T-helper 1 cell treated with Interleukin-12 subunit alpha and Interleukin-12 subunit beta and Interleukin-4 antibody, amounts not matched to agents 30 μg/mL and 1 μg/mL, for 36 hours (primary cell): ENCODE results near the gene ASB7.

ENCODE experiments used
- H3K27ac Mint-ChIP-seq: one replicate; pipeline ENCODE4 v1.8.0; 2021; ENCODE audit warnings: mild to moderate bottlenecking, mixed read lengths
- H3K27me3 Mint-ChIP-seq: one replicate; pipeline ENCODE4 v1.8.0; 2021; ENCODE audit warnings: low read depth, mixed read lengths
- H3K36me3 Mint-ChIP-seq: one replicate; pipeline ENCODE4 v1.8.0; 2021; ENCODE audit warnings: low read depth, mixed read lengths
- H3K4me1 Mint-ChIP-seq: one replicate; pipeline ENCODE4 v1.8.0; 2021; ENCODE audit warnings: low read depth, mixed read lengths
- H3K4me3 Mint-ChIP-seq: one replicate; pipeline ENCODE4 v1.8.0; 2021; ENCODE audit warnings: mild to moderate bottlenecking, moderate library complexity, mixed read lengths
- H3K9me3 Mint-ChIP-seq: one replicate; pipeline ENCODE4 v1.8.0; 2021; ENCODE audit warnings: mixed read lengths

Gene ASB7

DNA sequence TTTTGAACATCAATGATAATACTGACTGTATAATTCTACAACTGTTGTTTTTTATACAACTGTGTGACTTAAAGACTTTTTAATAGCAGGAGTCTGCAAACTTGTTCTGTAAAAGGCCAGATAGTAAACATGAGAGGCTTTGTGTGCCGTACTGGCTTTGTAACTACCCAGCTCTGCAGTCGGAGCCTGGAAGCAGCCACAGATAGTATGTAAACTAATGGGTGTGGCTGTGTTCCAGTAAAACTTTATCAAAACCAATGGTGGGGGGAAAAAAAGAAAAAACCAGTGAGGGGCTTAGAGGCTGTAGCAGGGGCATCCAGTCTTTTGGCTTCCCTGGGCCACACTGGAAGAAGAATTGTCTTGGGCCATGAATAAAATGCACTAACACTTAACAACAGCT is 11.9 kb downstream of the ASB7 start:
- no peaks in the 10 kb centered on the region for H3K9me3 Mint-ChIP-seq
- peaks cover 18% of the 10 kb centered on the region for H3K4me1 Mint-ChIP-seq
- no peaks in the 10 kb centered on the region for H3K27me3 Mint-ChIP-seq
- H3K36me3 Mint-ChIP-seq: peaks cover 28% of the 10 kb centered on the region
- H3K27ac Mint-ChIP-seq: no peak overlapping the region
- H3K4me3 Mint-ChIP-seq: no peak overlapping the region

DNA sequence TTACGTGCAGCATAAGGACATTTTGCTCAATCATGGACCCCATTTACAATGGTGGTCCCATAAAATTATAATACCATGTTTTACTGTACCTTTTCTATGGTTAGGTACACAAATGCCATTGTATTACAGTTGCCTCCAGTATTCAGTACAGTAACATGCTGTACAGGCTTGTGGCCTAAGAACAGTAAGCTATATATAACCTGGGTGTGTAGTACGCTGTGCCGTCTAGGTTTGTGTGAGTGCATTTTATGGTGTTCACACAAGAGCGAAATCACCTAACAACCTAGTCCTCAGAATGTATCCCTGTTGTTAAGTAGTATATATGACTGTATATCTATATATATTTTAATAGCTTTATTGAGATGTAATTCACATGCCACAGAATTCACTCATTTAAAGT is 12.5 kb downstream of the ASB7 start:
- peaks cover 30% of the 10 kb centered on the region for H3K36me3 Mint-ChIP-seq
- H3K27ac Mint-ChIP-seq: no peak overlapping the region

DNA sequence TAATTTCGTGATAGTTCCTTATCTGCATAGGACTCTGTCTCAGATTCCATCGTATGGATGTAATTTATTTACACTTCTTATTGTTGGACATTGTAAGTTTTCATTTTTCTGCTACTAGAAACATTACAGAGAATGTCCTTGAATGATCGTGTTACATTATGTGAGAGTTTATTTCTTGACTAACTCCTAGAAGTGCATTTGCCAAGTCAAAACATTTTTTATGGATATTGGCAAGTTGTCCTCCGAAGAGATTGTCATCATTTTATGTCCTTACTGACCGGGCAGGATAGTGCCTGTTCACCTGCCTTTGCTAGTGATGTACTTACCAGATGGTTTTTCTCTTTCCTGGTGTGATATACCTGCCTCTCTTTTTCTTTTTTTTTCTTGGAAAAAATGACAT is 13.4 kb downstream of the ASB7 start:
- Mint-ChIP-seq H3K4me3 (no peak overlapping the region), H3K27ac (no peak overlapping the region), H3K27me3 (no peaks in the 10 kb centered on the region), H3K36me3 (peaks cover 36% of the 10 kb centered on the region), H3K9me3 (no peaks in the 10 kb centered on the region), H3K4me1 (peaks cover 15% of the 10 kb centered on the region)

More for the DNA sequence above, 12.5 kb downstream of the ASB7 start:
- no peaks in the 10 kb centered on the region for H3K27me3 Mint-ChIP-seq
- peaks cover 15% of the 10 kb centered on the region for H3K4me1 Mint-ChIP-seq
- H3K9me3 Mint-ChIP-seq: no peaks in the 10 kb centered on the region
- no peak overlapping the region for H3K4me3 Mint-ChIP-seq

DNA sequence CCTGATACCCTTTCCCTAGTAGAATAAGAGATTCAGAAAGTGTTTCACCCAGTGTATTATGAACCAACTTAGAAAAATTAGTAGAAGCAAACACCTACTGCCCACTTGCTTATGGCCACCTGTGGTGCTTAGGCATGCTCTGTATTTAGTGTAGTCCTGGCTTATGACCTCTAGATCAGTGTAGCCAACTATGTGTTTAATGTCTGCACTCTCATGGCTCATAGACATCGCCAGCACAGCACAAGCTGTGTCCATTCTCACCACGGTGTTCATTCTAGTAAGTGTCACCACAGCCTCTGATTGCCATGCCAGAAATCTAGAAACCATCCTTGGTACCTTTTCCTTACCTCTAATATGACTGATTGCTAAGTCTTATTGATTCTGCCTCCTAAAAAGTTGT is 14.3 kb downstream of the ASB7 start:
- H3K4me3 Mint-ChIP-seq: no peak overlapping the region
- H3K27me3 Mint-ChIP-seq: no peaks in the 10 kb centered on the region
- H3K9me3 Mint-ChIP-seq: no peaks in the 10 kb centered on the region
- peaks cover 15% of the 10 kb centered on the region for H3K4me1 Mint-ChIP-seq
- H3K36me3 Mint-ChIP-seq: peaks cover 39% of the 10 kb centered on the region
- no peak overlapping the region for H3K27ac Mint-ChIP-seq

DNA sequence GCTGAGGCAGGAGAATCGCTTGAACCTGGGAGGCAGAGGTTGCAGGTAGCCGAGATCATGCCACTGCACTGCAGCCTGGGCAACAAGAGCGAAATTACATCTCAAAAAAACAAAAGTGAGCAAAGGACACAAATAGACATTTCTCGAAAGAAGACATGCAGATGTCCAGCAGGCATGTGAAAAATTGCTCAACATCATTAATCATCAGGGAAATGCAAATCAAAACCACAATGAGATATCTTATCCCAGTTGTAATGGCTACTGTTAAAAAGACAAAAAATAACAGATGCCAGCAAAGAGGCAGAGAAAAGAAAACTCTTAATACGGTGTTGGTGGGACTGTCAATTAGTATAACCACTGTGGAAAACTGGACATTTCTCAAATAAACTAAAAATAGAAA is 20.9 kb downstream of the ASB7 start:
- no peaks in the 10 kb centered on the region for H3K9me3 Mint-ChIP-seq
- H3K4me1 Mint-ChIP-seq: peaks cover 6% of the 10 kb centered on the region
- H3K4me3 Mint-ChIP-seq: no peak overlapping the region
- no peaks in the 10 kb centered on the region for H3K27me3 Mint-ChIP-seq
- H3K27ac Mint-ChIP-seq: no peak overlapping the region
- H3K36me3 Mint-ChIP-seq: peaks cover 25% of the 10 kb centered on the region

DNA sequence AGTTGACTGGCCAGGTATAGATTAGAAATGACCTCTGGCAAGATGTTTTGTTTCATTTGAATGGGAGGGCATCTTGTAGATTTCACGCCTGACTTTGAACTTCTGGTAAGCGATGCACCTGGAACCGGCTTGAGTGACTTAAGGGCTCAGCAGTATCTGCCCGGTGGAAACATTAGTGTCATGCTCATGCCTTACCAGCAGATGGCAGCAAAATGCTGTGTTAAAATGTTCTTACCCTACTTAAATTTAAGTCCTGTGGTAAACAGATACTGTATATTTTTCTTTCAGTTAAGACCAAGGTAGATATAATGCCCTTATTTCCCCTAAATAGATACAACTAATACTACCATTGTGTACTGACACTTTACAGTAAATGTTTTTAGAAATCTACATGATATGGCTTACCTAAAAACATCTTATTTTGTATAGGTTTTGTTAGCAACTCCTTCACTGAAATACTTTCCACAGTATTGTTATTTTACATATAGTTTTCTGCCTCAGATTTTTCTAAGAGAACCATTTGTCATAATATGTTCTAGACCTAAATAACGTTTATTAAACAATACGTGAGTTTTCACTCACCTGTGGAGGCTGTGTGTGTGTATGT is 25.5 kb downstream of the ASB7 start:
- H3K4me3 Mint-ChIP-seq: no peak overlapping the region
- H3K4me1 Mint-ChIP-seq: peaks cover 12% of the 10 kb centered on the region
- H3K27me3 Mint-ChIP-seq: no peaks in the 10 kb centered on the region
- no peaks in the 10 kb centered on the region for H3K9me3 Mint-ChIP-seq
- no peak overlapping the region for H3K27ac Mint-ChIP-seq
- H3K36me3 Mint-ChIP-seq: peaks cover 21% of the 10 kb centered on the region

DNA sequence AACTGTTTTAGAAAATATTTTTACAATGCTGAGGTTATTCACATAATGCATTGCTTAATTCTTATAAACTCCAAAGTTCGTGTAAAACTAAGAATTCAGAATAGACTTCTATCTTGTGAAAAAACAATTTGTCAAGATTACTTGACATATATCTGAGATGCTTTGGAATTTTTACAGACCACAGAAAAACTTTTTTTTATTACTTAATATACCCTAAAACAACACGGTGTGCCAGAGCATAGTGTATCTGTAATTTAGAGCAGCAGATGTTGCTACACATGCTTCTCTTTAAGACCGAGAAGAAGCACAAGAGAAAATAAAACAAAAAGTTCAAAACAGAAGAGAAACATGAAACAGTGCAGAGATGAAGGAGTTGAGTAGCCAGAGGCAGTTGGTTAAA is 26.4 kb downstream of the ASB7 start:
- H3K4me1 Mint-ChIP-seq: peaks cover 14% of the 10 kb centered on the region
- no peak overlapping the region for H3K27ac Mint-ChIP-seq
- no peak overlapping the region for H3K4me3 Mint-ChIP-seq
- H3K36me3 Mint-ChIP-seq: peaks cover 23% of the 10 kb centered on the region
- no peaks in the 10 kb centered on the region for H3K9me3 Mint-ChIP-seq
- H3K27me3 Mint-ChIP-seq: no peaks in the 10 kb centered on the region

DNA sequence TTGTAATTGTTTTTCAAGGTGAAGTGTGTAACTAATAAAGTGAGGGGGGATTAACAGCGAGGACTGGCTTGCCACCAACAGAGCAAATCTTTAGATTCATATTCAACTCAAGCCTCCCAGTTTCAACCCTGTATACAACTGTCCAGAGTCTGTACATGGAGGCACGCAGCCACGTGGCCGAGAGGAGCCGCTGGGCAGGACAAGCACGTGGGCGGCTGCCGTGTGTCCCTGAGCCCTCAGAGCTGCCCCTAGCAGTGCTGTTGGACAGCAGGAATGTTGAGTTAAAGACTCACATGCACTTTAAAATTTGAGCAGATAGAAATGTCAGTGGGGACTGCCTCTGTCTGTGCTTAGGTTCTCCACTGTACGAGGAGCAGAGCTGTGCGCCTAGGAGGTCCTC is 29.4 kb downstream of the ASB7 start:
- H3K36me3 Mint-ChIP-seq: peaks cover 23% of the 10 kb centered on the region
- H3K27ac Mint-ChIP-seq: no peak overlapping the region
- H3K9me3 Mint-ChIP-seq: no peaks in the 10 kb centered on the region
- H3K27me3 Mint-ChIP-seq: no peaks in the 10 kb centered on the region
- H3K4me3 Mint-ChIP-seq: no peak overlapping the region
- peaks cover 25% of the 10 kb centered on the region for H3K4me1 Mint-ChIP-seq

DNA sequence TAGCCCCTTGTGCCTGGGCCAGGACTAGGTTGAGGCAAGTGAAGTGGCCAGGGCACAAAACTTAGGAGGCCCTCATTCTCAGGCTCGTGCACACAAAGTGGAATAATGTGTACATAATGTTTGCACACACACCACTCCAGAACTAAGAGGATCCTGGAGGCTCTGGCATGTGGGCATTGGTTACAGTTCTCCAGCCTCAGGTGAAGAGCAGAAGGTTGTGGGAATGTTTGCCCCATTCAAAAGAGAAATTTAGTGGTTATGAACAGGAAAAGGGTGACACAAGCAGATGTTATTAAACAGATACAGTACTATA is 31.3 kb downstream of the ASB7 start:
- no peaks in the 10 kb centered on the region for H3K9me3 Mint-ChIP-seq
- no peak overlapping the region for H3K4me3 Mint-ChIP-seq
- no peak overlapping the region for H3K27ac Mint-ChIP-seq

DNA sequence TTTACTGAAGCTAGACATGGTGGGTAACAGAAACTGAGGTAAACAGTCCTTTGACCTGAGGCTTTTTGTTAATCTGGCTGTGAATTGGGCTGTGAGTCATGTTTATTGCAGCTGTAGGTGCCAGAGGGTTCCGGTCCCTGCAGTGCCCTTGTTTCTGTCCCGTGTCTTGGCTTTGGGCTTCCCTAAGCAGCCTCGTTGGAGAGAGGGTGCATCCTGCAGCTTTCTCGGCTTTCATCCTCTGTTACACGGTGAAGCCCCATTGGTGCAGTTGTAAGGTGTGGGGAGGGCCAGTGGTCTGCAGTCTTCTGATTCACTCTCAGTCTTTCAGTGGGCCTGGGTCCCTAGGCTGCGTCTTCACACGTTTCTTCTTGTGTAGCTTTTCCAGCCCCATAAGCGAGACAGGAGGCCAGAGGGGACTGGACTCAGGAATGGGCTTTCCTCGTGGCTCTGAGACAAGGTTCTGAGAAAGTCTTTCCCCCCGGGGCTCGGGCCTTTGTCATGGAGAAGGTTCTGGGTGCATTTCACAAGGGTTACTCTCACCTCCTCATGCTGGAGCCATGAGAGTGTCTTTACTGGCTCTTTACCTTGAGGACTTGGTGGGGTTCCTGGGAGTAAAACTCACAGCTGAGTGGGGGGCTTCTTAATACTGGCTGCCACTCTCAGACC is 33.1 kb downstream of the ASB7 start:
- Mint-ChIP-seq H3K27ac (no peak overlapping the region), H3K36me3 (peaks cover 17% of the 10 kb centered on the region), H3K4me3 (no peak overlapping the region), H3K27me3 (no peaks in the 10 kb centered on the region), H3K9me3 (no peaks in the 10 kb centered on the region), H3K4me1 (peaks cover 26% of the 10 kb centered on the region)

More for the DNA sequence above, 31.3 kb downstream of the ASB7 start:
- Mint-ChIP-seq H3K27me3 (no peaks in the 10 kb centered on the region), H3K36me3 (peaks cover 27% of the 10 kb centered on the region), H3K4me1 (peaks cover 25% of the 10 kb centered on the region)

DNA sequence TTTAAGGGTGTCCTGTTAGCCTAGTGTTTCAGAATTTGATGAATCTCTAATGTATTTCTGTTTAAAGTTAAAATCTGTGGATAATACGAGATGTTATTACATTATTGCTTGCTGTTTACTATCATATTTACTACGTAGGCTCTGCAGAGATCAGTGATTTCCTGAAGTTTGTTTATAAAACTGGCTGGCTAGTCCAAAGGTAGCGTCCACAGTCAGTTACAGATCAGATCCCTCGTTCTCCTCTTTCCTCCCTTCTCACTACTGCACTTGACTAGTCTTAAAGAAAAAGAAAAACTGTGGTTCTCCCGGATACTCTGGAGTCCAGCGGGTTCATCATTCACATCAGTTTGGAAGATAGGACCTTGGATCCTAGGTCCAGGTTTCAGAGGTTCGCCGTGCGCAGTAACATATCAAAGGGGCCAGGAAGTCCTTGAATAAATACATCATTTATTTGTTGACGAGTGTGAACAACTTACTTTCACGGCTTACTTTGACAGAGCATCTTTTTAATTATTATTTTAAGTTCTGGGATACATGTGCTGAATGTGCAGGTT is 35.9 kb downstream of the ASB7 start:
- Mint-ChIP-seq H3K36me3 (peaks cover 6% of the 10 kb centered on the region), H3K27ac (no peak overlapping the region), H3K9me3 (no peaks in the 10 kb centered on the region), H3K4me1 (peaks cover 23% of the 10 kb centered on the region), H3K27me3 (no peaks in the 10 kb centered on the region), H3K4me3 (no peak overlapping the region)

DNA sequence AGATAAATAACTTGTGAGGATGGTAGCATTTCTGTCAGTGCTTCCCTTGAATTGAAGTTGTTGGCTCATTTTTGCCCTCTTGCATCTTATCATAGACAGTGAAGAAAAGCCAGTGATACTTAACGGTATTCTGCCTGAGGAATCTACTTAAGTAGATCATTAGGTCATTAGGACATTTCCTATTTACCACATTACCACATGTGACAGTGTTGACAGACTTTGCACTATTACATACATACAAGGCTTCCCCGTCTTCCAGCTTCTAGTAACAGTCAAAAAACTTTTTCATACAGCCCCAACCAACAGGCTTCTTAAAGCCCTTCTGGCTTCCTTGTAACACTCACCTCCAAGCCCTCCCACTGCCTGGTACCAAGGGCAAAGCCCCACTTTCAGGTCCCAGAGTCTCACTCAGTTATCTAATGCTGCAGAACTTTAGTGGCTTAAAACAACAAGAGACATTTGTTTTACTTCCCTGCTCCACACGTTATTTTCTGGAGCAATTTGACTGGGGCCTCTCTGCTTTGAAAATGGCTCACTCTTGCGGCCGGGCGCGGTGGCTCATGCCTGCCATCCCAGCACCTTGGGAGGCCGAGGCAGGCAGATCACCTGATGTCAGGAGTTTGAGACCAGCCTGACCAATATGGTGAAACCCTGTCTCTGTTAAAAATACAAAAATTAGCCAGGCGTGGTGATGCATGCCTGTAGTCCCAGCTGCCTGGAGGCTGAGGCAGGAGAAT is 40.0 kb downstream of the ASB7 start:
- H3K4me1 Mint-ChIP-seq: peaks cover 9% of the 10 kb centered on the region
- H3K4me3 Mint-ChIP-seq: no peak overlapping the region
- H3K27ac Mint-ChIP-seq: no peak overlapping the region
- no peaks in the 10 kb centered on the region for H3K27me3 Mint-ChIP-seq
- H3K9me3 Mint-ChIP-seq: no peaks in the 10 kb centered on the region
- H3K36me3 Mint-ChIP-seq: peaks cover 4% of the 10 kb centered on the region

DNA sequence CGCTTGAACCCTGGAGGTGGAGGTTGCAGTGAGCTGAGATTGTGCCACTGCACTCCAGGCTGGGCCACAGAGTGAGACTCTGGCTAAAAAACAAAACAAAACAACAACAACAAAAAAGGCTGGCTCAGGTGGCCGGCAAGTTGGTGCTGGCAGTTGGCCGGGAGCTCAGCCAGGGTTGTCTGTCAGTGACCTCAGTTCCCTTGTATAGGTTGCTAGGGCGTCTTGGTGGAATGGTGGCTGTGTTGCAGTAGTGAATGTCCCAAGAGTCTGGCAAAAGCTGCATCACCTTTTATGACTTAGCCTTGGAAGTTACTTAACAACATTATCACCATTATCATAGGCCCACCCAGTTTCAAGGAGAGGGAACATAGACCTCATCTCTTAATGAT is 40.6 kb downstream of the ASB7 start:
- Mint-ChIP-seq H3K9me3 (no peaks in the 10 kb centered on the region), H3K27me3 (no peaks in the 10 kb centered on the region), H3K4me3 (no peak overlapping the region), H3K36me3 (peaks cover 4% of the 10 kb centered on the region), H3K4me1 (peaks cover 8% of the 10 kb centered on the region), H3K27ac (no peak overlapping the region)

DNA sequence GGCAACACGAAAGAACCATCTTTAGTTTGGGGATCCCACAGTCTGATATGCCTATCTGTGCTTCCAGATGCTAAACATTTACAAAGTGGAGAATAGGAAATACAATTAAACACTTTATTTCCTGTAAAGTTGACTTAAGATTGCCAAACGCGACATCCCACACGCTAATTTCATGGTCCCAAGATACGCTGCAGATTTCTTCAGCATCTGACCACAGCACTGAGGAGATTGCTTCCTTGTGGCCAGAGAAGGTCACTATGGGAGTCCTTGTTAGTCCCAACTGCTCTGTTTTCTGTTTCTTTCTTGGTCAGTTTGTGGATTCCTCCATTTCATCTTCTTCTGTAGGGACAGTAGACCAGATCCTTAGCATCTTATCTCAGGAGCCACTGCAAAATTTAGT is 43.3 kb downstream of the ASB7 start:
- no peak overlapping the region for H3K27ac Mint-ChIP-seq
- H3K27me3 Mint-ChIP-seq: no peaks in the 10 kb centered on the region
- H3K36me3 Mint-ChIP-seq: peaks cover 4% of the 10 kb centered on the region
- H3K4me1 Mint-ChIP-seq: peaks cover 1% of the 10 kb centered on the region
- H3K4me3 Mint-ChIP-seq: no peak overlapping the region
- H3K9me3 Mint-ChIP-seq: no peaks in the 10 kb centered on the region

DNA sequence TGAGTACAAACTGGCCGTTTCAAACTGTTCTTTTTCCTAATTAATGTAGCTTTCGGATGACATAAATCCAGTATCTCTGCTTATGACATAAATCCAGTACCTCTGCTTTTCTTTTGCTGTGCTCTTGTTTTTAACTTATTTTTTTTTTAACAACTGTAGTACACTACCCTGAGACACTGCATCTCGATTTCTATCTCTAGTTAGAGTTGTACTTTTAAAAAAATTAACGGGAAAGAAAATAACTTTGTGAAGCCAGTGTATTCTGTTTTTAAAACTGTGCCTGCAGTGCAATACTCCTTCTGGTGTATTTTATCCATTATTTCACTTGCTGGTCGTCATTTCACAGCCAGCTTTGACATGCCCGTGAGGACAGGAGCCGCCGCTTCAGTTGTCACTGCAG is 46.6 kb downstream of the ASB7 start:
- no peak overlapping the region for H3K4me3 Mint-ChIP-seq
- H3K9me3 Mint-ChIP-seq: no peaks in the 10 kb centered on the region
- peaks cover 4% of the 10 kb centered on the region for H3K36me3 Mint-ChIP-seq
- no peaks in the 10 kb centered on the region for H3K4me1 Mint-ChIP-seq
- no peaks in the 10 kb centered on the region for H3K27me3 Mint-ChIP-seq
- H3K27ac Mint-ChIP-seq: no peak overlapping the region
